PC-9 (cell line): Measurements from ENCODE around the gene CHAC2. TPM values are rescaled to one million over a fixed set of nuclear protein-coding genes. Genes with fewer than 3 reads are reported as not detected.

Source experiments
- BruUV-seq: library from RNA; stranded (reverse); fragments of 400-500 nt; replicated peaks from 2 replicates; lab custom pipeline; 2021; lab: Mats Ljungman, UMichigan
- CTCF ChIA-PET: fragments of 300-600 bp; sonication (Branson Sonifier 250); formaldehyde crosslinking; loops from one replicate; lab custom pipeline; 2022; ENCODE audit warnings: antibody characterized with exemption; lab: Charles Lee
- POLR2A ChIA-PET: fragments of 300-600 bp; sonication (Branson Sonifier 250); formaldehyde crosslinking; loops from one replicate; lab custom pipeline; 2022; ENCODE audit warnings: antibody characterized with exemption; ENCODE audit not compliant: unreplicated experiment; lab: Charles Lee
- DNase-seq, 2 experiments: peaks; one replicate each; pipeline versions ENCODE4 v3.0.0 to v3.0.0-alpha.2; 2015 to 2022; ENCODE audit warnings: mixed read lengths in 1 of 2
- H2AFZ ChIP-seq: fragments of 200-600 bp; sonication (generic); 2 replicates; pipeline ENCODE4 v1.8.1; 2017; ENCODE audit warnings: antibody characterized with exemption
- H3F3A ChIP-seq: fragments of 200-600 bp; sonication (generic); 2 replicates; pipeline ENCODE4 v1.8.1; 2017; ENCODE audit warnings: antibody characterized with exemption, mild to moderate bottlenecking, low read depth; ENCODE audit not compliant: insufficient read depth
- H3K27ac ChIP-seq: fragments of 200-600 bp; sonication (generic); 2 replicates; pipeline ENCODE4 v1.6.1; 2016; ENCODE audit warnings: mixed run types
- H3K27me3 ChIP-seq: fragments of 200-600 bp; sonication (generic); 2 replicates; pipeline ENCODE4 v1.6.1; 2016; ENCODE audit warnings: low read depth, mixed run types; ENCODE audit not compliant: insufficient read depth
- H3K36me3 ChIP-seq: fragments of 200-600 bp; sonication (generic); 2 replicates; pipeline ENCODE4 v1.6.1; 2016; ENCODE audit warnings: low read depth, mixed run types
- H3K4me1 ChIP-seq: fragments of 200-600 bp; sonication (generic); replicated peaks from 2 replicates; pipeline ENCODE4 v1.6.1; 2016; ENCODE audit warnings: mixed run types; ENCODE audit not compliant: insufficient read depth
- H3K4me2 ChIP-seq: fragments of 200-600 bp; sonication (generic); 2 replicates; pipeline ENCODE4 v1.6.1; 2017; ENCODE audit warnings: mixed run types
- H3K4me3 ChIP-seq: fragments of 200-600 bp; sonication (generic); 2 replicates; pipeline ENCODE4 v1.6.1; 2016; ENCODE audit warnings: mixed run types
- H3K79me2 ChIP-seq: fragments of 200-600 bp; sonication (generic); 2 replicates; pipeline ENCODE4 v1.6.1; 2017; ENCODE audit warnings: low read depth, mixed run types
- H3K9me2 ChIP-seq: fragments of 200-600 bp; sonication (generic); 2 replicates; pipeline ENCODE4 v1.8.1; 2017; ENCODE audit warnings: mild to moderate bottlenecking; ENCODE audit not compliant: insufficient read depth
- H3K9me3 ChIP-seq: fragments of 200-600 bp; sonication (generic); 2 replicates; pipeline ENCODE4 v1.8.1; 2016; ENCODE audit warnings: low read depth; ENCODE audit not compliant: insufficient read depth
- H4K20me1 ChIP-seq: fragments of 200-600 bp; sonication (generic); 2 replicates; pipeline ENCODE4 v1.8.1; 2017; ENCODE audit not compliant: insufficient read depth
- EZH2 ChIP-seq: fragments of 200-600 bp; sonication (generic); IDR thresholded peaks from 2 replicates; pipeline ENCODE4 v1.8.0; 2017; ENCODE audit warnings: antibody characterized with exemption, low read depth
- intact Hi-C: fragments of 100-400 bp; cut with micrococcal nuclease; formaldehyde crosslinking; loops from one replicate; pipeline ENCODE4 v1.10.0; 2022; ENCODE audit not compliant: unreplicated experiment
- total RNA-seq: library from RNA; stranded (reverse); gene quantifications from 2 replicates; pipeline ENCODE4 v1.2.3, GENCODE V29; 2021
- TF ChIP-seq, protein P1 (sequence below): fragments of 200-600 bp; sonication (generic); conservative IDR thresholded peaks from 2 replicates; pipeline ENCODE4 v1.6.1; 2017; ENCODE audit warnings: mixed run types, antibody characterized with exemption, mild to moderate bottlenecking, moderate library complexity

CHAC2 gene
- total RNA-seq, 1 experiment from 2014 or later: 5.0 TPM

- ChIA-PET POLR2A (no interaction called here), CTCF (no interaction called here)
- Histone ChIP-seq H3K4me2 (no peak overlapping the region), H2AFZ (no peak overlapping the region), H3K9me3 (no peaks in the 10 kb centered on the region), H3K79me2 (peaks cover 48% of the 10 kb centered on the region), H3K4me3 (no peak overlapping the region), H3K27ac (no peak overlapping the region), H4K20me1 (peaks cover 9% of the 10 kb centered on the region), H3K9me2 (no peaks in the 10 kb centered on the region), H3K36me3 (peaks cover 30% of the 10 kb centered on the region), H3K27me3 (no peaks in the 10 kb centered on the region), H3K4me1 (peaks cover 2% of the 10 kb centered on the region), H3F3A (peaks cover 11% of the 10 kb centered on the region; the same call in 1 of the 2 replicates)
- TF ChIP-seq EZH2: no peak
- TF ChIP-seq, protein P1, sequence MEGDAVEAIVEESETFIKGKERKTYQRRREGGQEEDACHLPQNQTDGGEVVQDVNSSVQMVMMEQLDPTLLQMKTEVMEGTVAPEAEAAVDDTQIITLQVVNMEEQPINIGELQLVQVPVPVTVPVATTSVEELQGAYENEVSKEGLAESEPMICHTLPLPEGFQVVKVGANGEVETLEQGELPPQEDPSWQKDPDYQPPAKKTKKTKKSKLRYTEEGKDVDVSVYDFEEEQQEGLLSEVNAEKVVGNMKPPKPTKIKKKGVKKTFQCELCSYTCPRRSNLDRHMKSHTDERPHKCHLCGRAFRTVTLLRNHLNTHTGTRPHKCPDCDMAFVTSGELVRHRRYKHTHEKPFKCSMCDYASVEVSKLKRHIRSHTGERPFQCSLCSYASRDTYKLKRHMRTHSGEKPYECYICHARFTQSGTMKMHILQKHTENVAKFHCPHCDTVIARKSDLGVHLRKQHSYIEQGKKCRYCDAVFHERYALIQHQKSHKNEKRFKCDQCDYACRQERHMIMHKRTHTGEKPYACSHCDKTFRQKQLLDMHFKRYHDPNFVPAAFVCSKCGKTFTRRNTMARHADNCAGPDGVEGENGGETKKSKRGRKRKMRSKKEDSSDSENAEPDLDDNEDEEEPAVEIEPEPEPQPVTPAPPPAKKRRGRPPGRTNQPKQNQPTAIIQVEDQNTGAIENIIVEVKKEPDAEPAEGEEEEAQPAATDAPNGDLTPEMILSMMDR: no peak
- intact Hi-C loops: no loop called here
- no TSS peak for BruUV-seq
- no peak for DNase-seq
Measured at GRCh38 chr2:53793821-53794220, 26.2 kb downstream of the CHAC2 start.

DNA sequence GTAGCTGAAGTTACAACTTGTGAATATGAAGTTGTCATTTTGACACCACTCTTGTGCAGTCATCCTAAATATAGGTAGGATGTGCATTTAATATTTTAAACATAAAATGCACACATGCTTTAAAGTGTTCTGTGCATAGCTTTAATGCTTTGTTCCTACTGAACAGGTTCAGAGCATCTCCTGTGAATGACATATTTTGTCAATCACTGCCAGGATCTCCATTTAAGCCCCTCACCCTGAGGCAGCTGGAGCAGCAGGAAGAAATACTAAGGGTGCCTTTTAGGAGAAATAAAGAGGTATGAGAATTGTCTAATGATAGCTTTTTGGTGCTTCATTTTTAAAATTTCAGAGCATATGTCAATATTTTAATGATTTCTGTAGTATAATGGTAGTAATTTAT is 33.9 kb downstream of the CHAC2 start:
- Histone ChIP-seq H3K9me3 (no peaks in the 10 kb centered on the region), H3K36me3 (peaks cover 59% of the 10 kb centered on the region), H3K4me2 (no peak overlapping the region), H4K20me1 (0 out of 2 replicates have a peak, but pooled peaks cover 5% of the 10 kb centered on the region), H3F3A (no peaks in the 10 kb centered on the region), H2AFZ (no peak overlapping the region), H3K4me3 (no peak overlapping the region), H3K27ac (no peak overlapping the region), H3K27me3 (no peaks in the 10 kb centered on the region), H3K79me2 (no peaks in the 10 kb centered on the region), H3K9me2 (no peaks in the 10 kb centered on the region), H3K4me1 (no peaks in the 10 kb centered on the region)
- no peak for DNase-seq
- ChIA-PET POLR2A (no interaction called here), CTCF (no interaction called here)
- intact Hi-C loops: no loop called here
- no peak for TF ChIP-seq EZH2
- TF ChIP-seq, protein P1: no peak
- BruUV-seq: no TSS peak

DNA sequence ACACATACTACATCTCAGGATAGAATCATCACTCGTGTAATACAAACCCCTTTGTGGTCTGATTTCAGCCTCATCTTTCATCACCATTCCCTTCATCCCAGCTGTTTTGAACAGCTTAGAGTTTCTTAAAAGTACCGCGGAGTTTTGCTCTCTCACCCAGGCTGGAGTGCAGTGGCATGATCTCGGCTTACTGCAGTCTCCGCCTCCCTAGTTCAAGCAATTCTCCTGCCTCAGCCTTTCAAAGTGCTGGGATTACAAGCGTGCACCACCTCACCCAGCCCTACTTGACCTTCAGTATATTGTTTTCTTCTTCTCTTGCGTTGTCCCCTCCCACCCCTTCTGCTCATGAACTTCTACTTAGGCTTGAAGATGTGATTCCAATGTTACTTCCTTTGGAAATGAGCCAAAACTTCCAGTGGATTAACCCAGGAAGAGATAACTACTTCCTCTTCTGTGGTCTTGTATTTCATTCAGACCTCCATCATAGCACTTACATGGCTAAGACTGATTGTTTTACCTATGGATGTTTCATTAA is 35.1 kb downstream of the CHAC2 start:
- Histone ChIP-seq H3K27ac (no peak overlapping the region), H3K4me2 (no peak overlapping the region), H3F3A (no peaks in the 10 kb centered on the region), H3K4me3 (no peak overlapping the region), H3K79me2 (no peaks in the 10 kb centered on the region), H3K4me1 (no peaks in the 10 kb centered on the region), H3K9me2 (no peaks in the 10 kb centered on the region), H3K9me3 (no peaks in the 10 kb centered on the region), H2AFZ (no peak overlapping the region), H3K36me3 (peaks cover 62% of the 10 kb centered on the region), H4K20me1 (0 out of 2 replicates have a peak, but pooled peaks cover 5% of the 10 kb centered on the region), H3K27me3 (no peaks in the 10 kb centered on the region)
- TF ChIP-seq EZH2: no peak
- TF ChIP-seq, protein P1: no peak
- ChIA-PET CTCF (no interaction called here), POLR2A (no interaction called here)
- no TSS peak for BruUV-seq
- DNase-seq: no peak
- intact Hi-C loops: no loop called here
